Panc1 (cell line): Measurements from ENCODE around the gene CRYGN. TPM values are rescaled to one million over a fixed set of nuclear protein-coding genes. Genes with fewer than 3 reads are reported as not detected.
A peak's percentile ranks its signal among the peaks of the same experiment; 100 is the strongest.

Experiments
- ATAC-seq: fragments of 200-7000 bp; cut with Tn5 transposase; 2 replicates; pipeline ENCODE4 v1.9.1; 2020; ENCODE audit warnings: mild to moderate bottlenecking, moderate library complexity
- BruUV-seq: library from RNA; stranded (reverse); fragments of 400-500 nt; replicated peaks from 2 replicates; lab custom pipeline; 2021; lab: Mats Ljungman, UMichigan
- CTCF ChIA-PET: fragments of 300-600 bp; sonication (Branson Sonifier 250); formaldehyde crosslinking; loops from one replicate; lab custom pipeline; 2022; ENCODE audit warnings: antibody characterized with exemption; lab: Charles Lee
- POLR2A ChIA-PET: fragments of 300-600 bp; sonication (Branson Sonifier 250); formaldehyde crosslinking; loops from one replicate; lab custom pipeline; 2022; ENCODE audit warnings: antibody characterized with exemption; lab: Charles Lee
- DNase-seq: peaks from one replicate; pipeline ENCODE4 v3.0.0-alpha.2; 2010; ENCODE audit warnings: low read depth, low spot score
- H3K27ac ChIP-seq: 2 replicates; pipeline ENCODE4 v1.5.1; 2011; ENCODE audit warnings: mild to moderate bottlenecking, low read length, inconsistent platforms
- H3K27me3 ChIP-seq: fragments of 200-500 bp; sonication (Bioruptor generic); 2 replicates; pipeline ENCODE4 v1.6.0; 2014; ENCODE audit warnings: low read length, inconsistent platforms; ENCODE audit not compliant: control insufficient read depth, insufficient read depth
- H3K36me3 ChIP-seq: fragments of 200-500 bp; sonication (Bioruptor generic); 2 replicates; pipeline ENCODE4 v1.5.1; 2014; ENCODE audit warnings: inconsistent platforms, mild to moderate bottlenecking, low read length, moderate library complexity; ENCODE audit not compliant: control insufficient read depth, insufficient read depth
- H3K4me1 ChIP-seq: 2 replicates; pipeline ENCODE4 v1.5.1; 2011; ENCODE audit warnings: inconsistent platforms, mild to moderate bottlenecking, low read length, moderate library complexity; ENCODE audit not compliant: control insufficient read depth, insufficient read depth
- H3K4me3 ChIP-seq, 2 experiments: 2 replicates each; pipeline ENCODE4 v1.5.1; 2011 to 2012; ENCODE audit warnings: low read depth in 2 of 2, low read length in 2 of 2, mild to moderate bottlenecking in 2 of 2, inconsistent platforms in 1 of 2, moderate library complexity in 1 of 2
- H3K9me3 ChIP-seq: fragments of 200-500 bp; sonication (Bioruptor generic); 2 replicates; pipeline ENCODE4 v1.5.1; 2014; ENCODE audit warnings: low read depth, mild to moderate bottlenecking, inconsistent platforms, low read length, moderate library complexity; ENCODE audit not compliant: control insufficient read depth, insufficient read depth
- CTCF ChIP-seq: fragments of 450-650 bp; IDR thresholded peaks from 2 replicates; pipeline ENCODE4 v1.5.1; 2017; ENCODE audit warnings: mild to moderate bottlenecking
- POLR2AphosphoS5 ChIP-seq: IDR thresholded peaks from 2 replicates; pipeline ENCODE4 v1.6.1; 2012; ENCODE audit warnings: mild to moderate bottlenecking, low read depth, low read length, moderate library complexity
- REST ChIP-seq, 2 experiments: IDR thresholded peaks; 2 replicates each; pipeline ENCODE4 v1.6.1; 2011 to 2012; ENCODE audit warnings: low read depth in 2 of 2, control low read depth in 1 of 2, low read length in 1 of 2, mild to moderate bottlenecking in 1 of 2, moderate library complexity in 1 of 2; ENCODE audit not compliant: insufficient read depth in 1 of 2
- SIN3A ChIP-seq: IDR thresholded peaks from 2 replicates; pipeline ENCODE4 v1.6.1; 2012; ENCODE audit warnings: low read depth, mild to moderate bottlenecking, low read length, moderate library complexity, borderline replicate concordance; ENCODE audit not compliant: insufficient read depth
- TCF7L2 ChIP-seq: IDR thresholded peaks from 2 replicates; pipeline ENCODE4 v1.6.1; 2011; ENCODE audit warnings: mild to moderate bottlenecking, low read depth, low read length, inconsistent platforms
- in situ Hi-C: cut with HindIII; loops from 2 replicates; pipeline ENCODE4 v1.10.0; 2016; ENCODE audit warnings: low sequenced_read_pairs, low pct_unique_long_range_greater_than_20kb
- intact Hi-C: fragments of 100-400 bp; cut with micrococcal nuclease; formaldehyde crosslinking; loops from one replicate; pipeline ENCODE4 v1.10.0; 2022; ENCODE audit not compliant: unreplicated experiment
- total RNA-seq: library from RNA; stranded (reverse); gene quantifications from one replicate; pipeline ENCODE4 v1.2.1, GENCODE V29; 2021; ENCODE audit not compliant: unreplicated experiment

Gene CRYGN
- total RNA-seq, 1 experiment from 2014 or later, result 0.74 TPM

- peaks cover 50% of the 10 kb centered on the region for H3K4me1 ChIP-seq
- H3K4me3 ChIP-seq, result peak overlapping the region; percentile 7 to 45; a peak in 3 of 4 replicates
- peak; percentile 84 for ATAC-seq
- POLR2A ChIA-PET, result interaction anchor here (0.7 kb wide), 1 partner anchor 25 kb away, joined by 3 read pairs; no protein-coding TSS in a partner anchor
- in situ Hi-C loops, result no loop called here
- BruUV-seq, result no TSS peak
- intact Hi-C loops, result loop anchor here (5.0 to 10.0 kb wide), 2 partner anchors 57 to 295 kb away; partner anchors contain the start of gene RHEB
- TF ChIP-seq CTCF (no peak; the same call in 1 of the 2 replicates), SIN3A (peak; percentile 74; the same call in 1 of the 2 replicates), REST (IDR thresholded peaks at IDR 0.05; ENCODE audit: insufficient read depth in 1 of 2, low read depth in 2 of 2, low read length in 1 of 2) (0 out of 4 replicates have a peak, but pooled peaks of 1 of the 2 experiments have one; percentile 32), POLR2AphosphoS5 (peak; percentile 73), TCF7L2 (peak; percentile 94)
- H3K27me3 ChIP-seq, result no peaks in the 10 kb centered on the region
- peak overlapping the region; percentile 98 for H3K27ac ChIP-seq
- no peaks in the 10 kb centered on the region; the same call in 1 of the 2 replicates for H3K36me3 ChIP-seq
- CTCF ChIA-PET, result interaction anchor here (0.6 kb wide), 1 partner anchor 216 kb away, joined by 3 read pairs; no protein-coding TSS in a partner anchor
- H3K9me3 ChIP-seq, result no peaks in the 10 kb centered on the region
- peak; percentile 76 for DNase-seq
Measured at GRCh38 chr7:151459726-151460473, 20.0 kb upstream of the CRYGN start.

DNA sequence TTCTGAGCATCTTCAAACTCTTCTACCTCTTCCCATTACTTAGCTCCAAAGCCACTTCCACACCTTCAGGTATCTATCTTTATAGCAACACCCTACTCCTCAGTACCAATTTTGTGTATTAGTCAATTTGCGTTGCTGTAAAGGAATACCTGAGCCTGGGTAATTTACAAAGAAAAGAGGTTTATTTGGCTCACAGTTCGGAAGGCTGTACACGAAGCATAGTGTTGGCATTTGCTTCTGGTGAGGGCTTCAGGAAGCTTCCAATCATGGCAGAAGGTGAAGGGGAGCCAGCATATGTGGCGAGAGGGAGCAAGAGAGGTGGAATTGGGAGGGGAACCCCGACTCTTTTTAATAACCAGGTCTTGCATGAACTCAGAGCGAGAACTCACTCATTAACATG, 17.6 kb upstream of the CRYGN start:
- Histone ChIP-seq H3K27ac (peak overlapping the region; percentile 98), H3K36me3 (no peaks in the 10 kb centered on the region), H3K27me3 (no peaks in the 10 kb centered on the region), H3K9me3 (no peaks in the 10 kb centered on the region), H3K4me3 (no peak overlapping the region), H3K4me1 (peaks cover 44% of the 10 kb centered on the region)
- BruUV-seq, result no TSS peak
- TF ChIP-seq TCF7L2, result no peak
- TF ChIP-seq SIN3A, result no peak
- TF ChIP-seq REST (IDR thresholded peaks at IDR 0.05; ENCODE audit: insufficient read depth in 1 of 2, low read depth in 2 of 2, low read length in 1 of 2), result no peak
- no peak for TF ChIP-seq POLR2AphosphoS5
- no peak for TF ChIP-seq CTCF
- in situ Hi-C loops (no loop called here), intact Hi-C loops (loop anchor here (10.0 kb wide), 1 partner anchor 297 kb away; no protein-coding TSS in a partner anchor)
- ATAC-seq (no peak), DNase-seq (no peak)
- CTCF ChIA-PET, result no interaction called here
- POLR2A ChIA-PET, result no interaction called here
